ENCODE measurements around the gene TMEM255A. TPM values are rescaled to one million over a fixed set of nuclear protein-coding genes. Genes with fewer than 3 reads are reported as not detected.

TMEM255A gene
- total RNA-seq, 1 experiment from 2014 or later = 3.8 TPM

- peaks cover 15% of the 10 kb centered on the region for H3K4me1 Mint-ChIP-seq (ENCODE audit: low read depth, unreplicated experiment)
- no TSS peak for BruUV-seq (replicated peaks)
- intact Hi-C loops (cut with micrococcal nuclease; ENCODE audit: unreplicated experiment) = no loop called here
- Histone ChIP-seq H3K36me3 (ENCODE audit: control insufficient read depth, insufficient read depth, low read length) (no peaks in the 10 kb centered on the region), H3K9me3 (no peaks in the 10 kb centered on the region), H3K4me3 (ENCODE audit: low read depth, low read length) (no peak overlapping the region), H3K27me3 (replicated peaks; ENCODE audit: control insufficient read depth, insufficient read depth, low read length) (no peaks in the 10 kb centered on the region), H3K4me1 (no peaks in the 10 kb centered on the region)
- peak overlapping the region; percentile 68 for H3K27ac Mint-ChIP-seq (ENCODE audit: unreplicated experiment)
- H3K9me3 Mint-ChIP-seq (ENCODE audit: unreplicated experiment) = peaks cover 10% of the 10 kb centered on the region
- no peaks in the 10 kb centered on the region for H3K27me3 Mint-ChIP-seq (ENCODE audit: insufficient read depth, unreplicated experiment)
- ChIA-PET POLR2A (no interaction called here), CTCF (no interaction called here)
- no peak overlapping the region for H3K4me3 Mint-ChIP-seq (ENCODE audit: unreplicated experiment)
- TF ChIP-seq CTCF (IDR thresholded peaks at IDR 0.05; ENCODE audit: insufficient read depth in 1 of 2, low read depth in 1 of 2, low read length in 1 of 2, severe bottlenecking in 1 of 2, unreplicated experiment in 1 of 2) = no peak
- no peak for DNase-seq
- H3K36me3 Mint-ChIP-seq (ENCODE audit: insufficient read depth, unreplicated experiment) = no peaks in the 10 kb centered on the region
Observed at GRCh38 chrX:120282697-120283096, 28.6 kb downstream of the TMEM255A start.

- Mint-ChIP-seq H3K9me3 (ENCODE audit: unreplicated experiment) (peaks cover 10% of the 10 kb centered on the region), H3K27ac (ENCODE audit: unreplicated experiment) (no peak overlapping the region), H3K27me3 (ENCODE audit: insufficient read depth, unreplicated experiment) (no peaks in the 10 kb centered on the region), H3K4me3 (ENCODE audit: unreplicated experiment) (no peak overlapping the region), H3K4me1 (ENCODE audit: low read depth, unreplicated experiment) (peaks cover 15% of the 10 kb centered on the region), H3K36me3 (ENCODE audit: insufficient read depth, unreplicated experiment) (no peaks in the 10 kb centered on the region)
- Histone ChIP-seq H3K4me3 (ENCODE audit: low read depth, low read length) (no peak overlapping the region), H3K9me3 (no peaks in the 10 kb centered on the region), H3K4me1 (no peaks in the 10 kb centered on the region), H3K36me3 (ENCODE audit: control insufficient read depth, insufficient read depth, low read length) (no peaks in the 10 kb centered on the region), H3K27me3 (replicated peaks; ENCODE audit: control insufficient read depth, insufficient read depth, low read length) (no peaks in the 10 kb centered on the region)
- no peak for DNase-seq
- no peak for TF ChIP-seq CTCF (IDR thresholded peaks at IDR 0.05; ENCODE audit: insufficient read depth in 1 of 2, low read depth in 1 of 2, low read length in 1 of 2, severe bottlenecking in 1 of 2, unreplicated experiment in 1 of 2)
- intact Hi-C loops (cut with micrococcal nuclease; ENCODE audit: unreplicated experiment) = no loop called here
- ChIA-PET POLR2A (no interaction called here), CTCF (no interaction called here)
- BruUV-seq (replicated peaks) = no TSS peak
Observed at GRCh38 chrX:120281761-120282160, 29.5 kb downstream of the TMEM255A start.

GRCh38 chrX:120281021-120281624 is 30.1 kb downstream of the TMEM255A start:
- Mint-ChIP-seq H3K36me3 (ENCODE audit: insufficient read depth, unreplicated experiment) (no peaks in the 10 kb centered on the region), H3K4me3 (ENCODE audit: unreplicated experiment) (no peak overlapping the region), H3K27ac (ENCODE audit: unreplicated experiment) (no peak overlapping the region), H3K9me3 (ENCODE audit: unreplicated experiment) (peaks cover 10% of the 10 kb centered on the region), H3K27me3 (ENCODE audit: insufficient read depth, unreplicated experiment) (no peaks in the 10 kb centered on the region), H3K4me1 (ENCODE audit: low read depth, unreplicated experiment) (peaks cover 15% of the 10 kb centered on the region)
- no peak for DNase-seq
- BruUV-seq (replicated peaks) = no TSS peak
- ChIA-PET CTCF (no interaction called here), POLR2A (no interaction called here)
- H3K27me3 ChIP-seq (replicated peaks; ENCODE audit: control insufficient read depth, insufficient read depth, low read length) = no peaks in the 10 kb centered on the region
- no peaks in the 10 kb centered on the region for H3K9me3 ChIP-seq
- H3K36me3 ChIP-seq (ENCODE audit: control insufficient read depth, insufficient read depth, low read length) = no peaks in the 10 kb centered on the region
- H3K4me1 ChIP-seq = no peaks in the 10 kb centered on the region
- no peak overlapping the region for H3K4me3 ChIP-seq (ENCODE audit: low read depth, low read length)
- intact Hi-C loops (cut with micrococcal nuclease; ENCODE audit: unreplicated experiment) = no loop called here
- TF ChIP-seq CTCF (IDR thresholded peaks at IDR 0.05; ENCODE audit: insufficient read depth in 1 of 2, low read depth in 1 of 2, low read length in 1 of 2, severe bottlenecking in 1 of 2, unreplicated experiment in 1 of 2) = no peak
